Umbilical cord (tissue), 1 donor: ENCODE results near the gene PCED1A. TPM values are rescaled to one million over a fixed set of nuclear protein-coding genes. Genes with fewer than 3 reads are reported as not detected.

ENCODE experiments used
- total RNA-seq: library from RNA; depleted of rRNA; stranded (reverse); fragments of >200 nt; gene quantifications from one replicate; pipeline ENCODE4 v1.2.3, GENCODE V29; 2014; ENCODE audit warnings: low replicate concordance; ENCODE audit not compliant: insufficient read depth

The PCED1A gene
- total RNA-seq, 1 donor from 2014 or later = 16.9 TPM

Other genes with a start within 250 kb of the PCED1A start
- gene NOP56, start 188.0 kb downstream of the PCED1A start, total RNA-seq = 66.9 TPM
- 60.2 TPM for gene IDH3B, start 176.4 kb downstream of the PCED1A start, total RNA-seq
- gene EBF4, start 147.9 kb downstream of the PCED1A start, total RNA-seq = 14.4 TPM
- gene CPXM1, start 40.0 kb downstream of the PCED1A start, total RNA-seq = 18.1 TPM
- not detected for gene C20orf141, start 25.7 kb downstream of the PCED1A start, total RNA-seq
- gene TMEM239, start 24.3 kb downstream of the PCED1A start, total RNA-seq = 1.2 TPM
- 19.7 TPM for gene VPS16, start 90 bp upstream of the PCED1A start, total RNA-seq
- gene PTPRA, start 32.8 kb upstream of the PCED1A start, total RNA-seq = 69.1 TPM
- not detected for gene GNRH2, start 203.0 kb upstream of the PCED1A start, total RNA-seq
- 30.6 TPM for gene MRPS26, start 205.4 kb upstream of the PCED1A start, total RNA-seq
- gene OXT, start 231.0 kb upstream of the PCED1A start, total RNA-seq = not detected
- gene AVP, start 244.1 kb upstream of the PCED1A start, total RNA-seq = not detected